Articular chondrocyte of knee joint (primary cell): ENCODE results near the gene SHISA3. TPM values are rescaled to one million over a fixed set of nuclear protein-coding genes. Genes with fewer than 3 reads are reported as not detected.

Experiments
- total RNA-seq: library from RNA; depleted of rRNA; stranded (reverse); fragments of >200 nt; gene quantifications from 2 replicates; pipeline ENCODE4 v1.2.3, GENCODE V29; 2012

Gene SHISA3
- 1.2 and 3.6 TPM in 2 replicates for total RNA-seq

DNA sequence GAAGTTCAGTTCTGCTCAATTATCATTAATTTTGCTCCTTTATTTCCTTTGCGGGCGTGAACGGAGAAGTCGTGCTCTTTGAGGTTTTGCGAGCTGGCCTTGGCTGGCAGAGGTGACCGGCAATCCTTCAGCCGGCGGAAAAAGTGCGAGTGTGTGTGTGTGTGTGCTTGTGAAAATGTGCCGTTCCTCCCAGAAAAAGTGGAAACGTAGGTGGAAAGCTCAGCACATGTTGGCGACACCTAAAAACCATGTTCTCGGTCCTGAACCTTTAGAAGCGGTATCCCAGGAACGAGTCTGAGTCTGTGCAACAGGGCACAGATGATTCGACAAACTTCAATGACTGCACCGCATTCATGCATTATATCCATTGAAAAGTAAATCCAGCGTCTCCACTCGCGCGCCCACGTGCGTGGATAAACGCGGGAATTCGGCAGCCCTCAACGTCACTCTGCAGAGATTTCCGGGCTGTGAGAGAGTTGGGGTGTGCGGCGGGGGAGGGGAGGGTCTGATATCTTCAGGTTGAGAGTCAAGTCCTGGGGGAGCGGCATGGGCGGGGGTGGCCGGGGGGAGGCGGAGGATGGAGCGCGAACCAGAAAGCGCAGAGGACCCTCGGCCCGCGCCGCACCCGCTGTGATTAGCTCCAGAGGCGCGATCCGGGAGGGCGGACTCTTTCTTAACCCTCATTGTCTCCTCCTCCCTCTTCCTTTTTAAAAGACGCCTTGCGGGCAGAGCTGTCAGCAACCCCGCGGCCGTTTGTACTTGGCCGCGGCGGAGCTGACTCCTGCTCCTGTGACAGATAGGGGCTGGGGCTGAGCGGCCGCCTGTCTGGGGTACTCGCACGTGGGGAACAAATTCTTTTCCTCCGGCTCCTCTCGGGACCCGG lies at the start of gene SHISA3:
TSS of gene SHISA3 (plus strand) at position 737 of the 883 bp plus-strand sequence. CDS start 569 bp downstream, outside the sequence.

Other genes with a start within 250 kb of the SHISA3 start
- 0.11 TPM in 1 of 2 replicates, not detected in the other for gene BEND4, start 244.8 kb upstream of the SHISA3 start, total RNA-seq